ENCODE results near the gene CD7.
"Not testable (repeated sequence)": the region's sequence is repeated elsewhere in the genome, so short reads cannot be mapped to it uniquely, and the experiment has no call there.

The CD7 gene

DNA sequence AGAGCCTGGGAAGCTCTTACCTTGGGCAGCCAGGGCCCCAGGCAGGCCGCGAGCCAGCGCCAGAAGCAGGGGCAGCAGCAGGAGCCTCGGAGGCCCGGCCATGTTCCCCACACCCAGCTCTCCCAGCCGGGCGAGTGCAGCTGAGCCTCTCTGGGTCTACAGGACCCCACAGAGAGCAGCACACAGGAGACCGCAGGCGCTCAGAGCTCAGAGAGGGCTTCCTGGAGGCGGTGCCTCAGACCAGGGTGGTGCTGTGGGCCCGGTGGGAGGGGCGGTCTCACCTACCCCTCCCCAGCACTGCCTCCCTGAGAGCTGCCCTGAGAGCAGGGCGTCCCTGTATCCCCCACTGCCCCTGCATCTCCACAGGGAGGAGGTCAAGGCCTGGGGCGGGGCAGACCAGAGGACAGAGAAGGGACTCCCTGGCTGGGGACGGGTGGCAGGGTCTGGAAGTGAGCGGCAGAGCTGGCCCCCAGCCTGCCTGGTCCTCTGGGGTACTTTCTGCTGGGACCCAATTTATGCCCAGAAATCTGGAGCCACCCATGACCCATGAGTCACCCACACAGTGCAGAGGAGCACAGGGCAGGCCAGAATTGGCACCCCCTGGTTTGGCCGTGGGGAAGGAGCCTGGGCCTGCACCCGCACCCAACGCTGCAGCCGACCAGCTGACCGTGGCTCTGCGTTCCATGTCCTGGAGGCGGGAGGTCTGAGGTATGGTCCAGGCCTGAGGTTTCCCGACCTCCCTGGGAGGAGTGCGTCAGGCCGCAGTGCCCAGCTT, at the start of gene CD7:
TSS of gene CD7 (minus strand) at position 215 of the 775 bp plus-strand sequence. CDS start at position 102, 113 bp downstream.
- no peak for DNase-seq (ENCODE audit: low read depth in 1 of 2, low spot score in 1 of 2)
- in situ Hi-C loops (cut with HindIII; ENCODE audit: low pct_unique_long_range_greater_than_20kb, low sequenced_read_pairs) = no loop called here
- TF ChIP-seq JUND (IDR thresholded peaks at IDR 0.05; ENCODE audit: low read depth) = no peak

DNA sequence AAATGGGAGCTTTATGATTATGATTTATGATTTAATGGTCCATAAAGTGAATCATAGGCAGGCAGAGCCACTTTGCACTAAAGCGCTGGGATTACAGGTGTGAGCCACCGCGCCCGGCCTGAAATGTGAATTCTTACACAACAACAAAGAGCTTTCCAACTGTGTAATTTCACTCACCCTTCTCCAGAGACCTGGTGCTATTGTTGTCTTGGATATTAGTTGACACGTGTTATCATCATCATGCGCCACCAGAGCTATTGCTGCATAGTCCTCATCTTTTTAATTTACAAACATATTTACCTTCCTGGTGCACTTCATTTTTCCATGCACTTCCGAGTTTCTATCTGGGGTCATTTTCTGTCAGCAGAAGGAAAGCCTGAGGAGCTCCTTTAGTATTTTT, 49.3 kb upstream of the CD7 start:
- in situ Hi-C loops (cut with HindIII; ENCODE audit: low pct_unique_long_range_greater_than_20kb, low sequenced_read_pairs) = no loop called here
- DNase-seq (ENCODE audit: low read depth in 1 of 2, low spot score in 1 of 2) = no peak
- TF ChIP-seq JUND (IDR thresholded peaks at IDR 0.05; ENCODE audit: low read depth) = no peak

DNA sequence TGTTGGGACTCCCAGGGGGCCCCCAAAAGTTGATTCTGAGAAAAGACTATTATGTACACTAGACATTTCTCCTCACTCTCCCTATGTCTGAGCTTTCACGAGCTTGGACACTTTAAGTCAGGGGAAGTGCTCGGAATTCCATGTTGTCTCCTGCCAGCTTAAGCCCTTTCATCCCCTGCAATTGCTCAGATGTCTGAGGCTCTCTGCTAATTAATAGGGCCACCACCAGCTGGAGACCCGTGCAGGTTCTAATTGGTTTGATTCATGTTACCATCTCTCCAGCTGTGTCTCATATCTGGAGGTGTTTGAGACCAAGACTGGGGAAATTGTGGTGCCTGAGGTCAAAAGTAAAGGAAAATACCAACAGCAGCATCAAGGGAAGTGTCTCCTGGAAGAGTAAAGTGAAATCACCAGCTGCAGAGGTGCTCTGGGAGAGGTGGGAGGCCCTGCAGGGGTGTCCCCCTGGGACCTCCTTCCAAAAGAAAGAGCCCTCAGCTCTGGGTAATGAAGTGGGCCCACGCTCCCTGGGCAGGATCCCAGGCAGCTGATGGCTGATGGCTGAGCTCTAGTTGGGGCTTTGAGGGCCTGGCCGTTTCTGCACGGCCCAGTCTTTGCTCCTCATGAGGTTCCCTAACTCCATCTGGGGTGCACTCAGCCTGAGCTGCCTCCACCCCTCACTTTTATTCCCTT, 48.3 kb upstream of the CD7 start:
- DNase-seq (ENCODE audit: low read depth in 1 of 2, low spot score in 1 of 2) = no peak
- no peak for TF ChIP-seq JUND (IDR thresholded peaks at IDR 0.05; ENCODE audit: low read depth)
- in situ Hi-C loops (cut with HindIII; ENCODE audit: low pct_unique_long_range_greater_than_20kb, low sequenced_read_pairs) = no loop called here

DNA sequence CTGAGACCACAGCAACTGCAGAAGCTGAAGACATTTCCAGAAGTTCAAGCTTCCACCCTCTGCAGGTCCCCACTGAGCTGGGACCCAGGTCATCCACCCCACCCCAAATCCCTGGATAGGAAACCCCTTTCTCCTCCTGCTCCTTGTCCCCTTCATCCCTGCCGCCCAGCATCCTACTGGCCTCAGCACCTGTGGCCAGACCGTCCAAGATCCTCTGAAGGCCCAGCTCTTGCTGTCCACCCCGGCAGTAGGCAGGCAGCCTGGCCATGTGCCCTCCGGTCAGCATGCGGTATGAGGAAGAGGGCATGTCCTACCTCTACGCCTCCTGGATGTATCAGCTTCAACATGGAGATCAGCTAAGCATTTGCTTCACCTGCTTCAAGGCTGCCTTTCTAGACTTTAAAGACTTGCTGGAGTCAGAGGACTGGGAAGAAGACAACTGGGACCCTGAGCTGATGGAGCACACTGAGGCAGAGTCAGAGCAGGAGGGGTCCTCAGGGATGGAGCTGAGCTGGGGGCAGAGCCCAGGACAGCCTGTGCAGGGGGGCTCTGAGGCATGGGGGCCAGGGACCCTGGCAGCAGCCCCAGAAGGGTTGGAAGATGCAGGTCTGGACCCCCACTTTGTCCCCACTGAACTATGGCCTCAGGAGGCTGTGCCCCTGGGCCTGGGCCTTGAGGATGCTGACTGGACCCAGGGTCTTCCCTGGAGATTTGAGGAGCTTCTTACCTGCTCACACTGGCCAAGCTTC, 44.7 kb upstream of the CD7 start:
- no peak for DNase-seq (ENCODE audit: low read depth in 1 of 2, low spot score in 1 of 2)
- TF ChIP-seq JUND (IDR thresholded peaks at IDR 0.05; ENCODE audit: low read depth) = no peak
- in situ Hi-C loops (cut with HindIII; ENCODE audit: low pct_unique_long_range_greater_than_20kb, low sequenced_read_pairs) = no loop called here

DNA sequence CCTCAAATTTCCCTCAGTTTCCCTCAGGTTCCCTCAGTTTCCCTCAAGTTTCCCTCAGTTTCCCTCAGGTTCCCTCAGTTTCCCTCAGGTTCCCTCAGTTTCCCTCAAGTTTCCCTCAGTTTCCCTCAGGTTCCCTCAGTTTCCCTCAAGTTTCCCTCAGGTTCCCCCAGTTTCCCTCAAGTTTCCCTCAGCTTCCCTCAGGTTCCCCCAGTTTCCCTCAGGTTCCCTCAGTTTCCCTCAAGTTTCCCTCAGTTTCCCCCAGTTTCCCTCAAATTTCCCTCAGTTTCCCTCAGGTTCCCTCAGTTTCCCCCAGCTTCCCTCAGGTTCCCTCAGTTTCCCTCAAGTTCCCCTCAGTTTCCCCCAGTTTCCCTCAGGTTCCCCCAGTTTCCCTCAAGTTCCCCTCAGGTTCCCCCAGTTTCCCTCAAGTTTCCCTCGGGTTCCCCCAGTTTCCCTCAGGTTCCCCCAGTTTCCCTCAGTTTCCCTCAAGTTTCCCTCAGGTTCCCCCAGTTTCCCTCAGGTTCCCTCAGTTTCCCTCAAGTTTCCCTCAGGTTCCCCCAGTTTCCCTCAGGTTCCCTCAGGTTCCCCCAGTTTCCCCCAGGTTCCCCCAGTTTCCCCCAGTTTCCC, 42.2 kb upstream of the CD7 start:
- in situ Hi-C loops (cut with HindIII; ENCODE audit: low pct_unique_long_range_greater_than_20kb, low sequenced_read_pairs); DNase-seq (ENCODE audit: low read depth in 1 of 2, low spot score in 1 of 2): not testable (repeated sequence)

DNA sequence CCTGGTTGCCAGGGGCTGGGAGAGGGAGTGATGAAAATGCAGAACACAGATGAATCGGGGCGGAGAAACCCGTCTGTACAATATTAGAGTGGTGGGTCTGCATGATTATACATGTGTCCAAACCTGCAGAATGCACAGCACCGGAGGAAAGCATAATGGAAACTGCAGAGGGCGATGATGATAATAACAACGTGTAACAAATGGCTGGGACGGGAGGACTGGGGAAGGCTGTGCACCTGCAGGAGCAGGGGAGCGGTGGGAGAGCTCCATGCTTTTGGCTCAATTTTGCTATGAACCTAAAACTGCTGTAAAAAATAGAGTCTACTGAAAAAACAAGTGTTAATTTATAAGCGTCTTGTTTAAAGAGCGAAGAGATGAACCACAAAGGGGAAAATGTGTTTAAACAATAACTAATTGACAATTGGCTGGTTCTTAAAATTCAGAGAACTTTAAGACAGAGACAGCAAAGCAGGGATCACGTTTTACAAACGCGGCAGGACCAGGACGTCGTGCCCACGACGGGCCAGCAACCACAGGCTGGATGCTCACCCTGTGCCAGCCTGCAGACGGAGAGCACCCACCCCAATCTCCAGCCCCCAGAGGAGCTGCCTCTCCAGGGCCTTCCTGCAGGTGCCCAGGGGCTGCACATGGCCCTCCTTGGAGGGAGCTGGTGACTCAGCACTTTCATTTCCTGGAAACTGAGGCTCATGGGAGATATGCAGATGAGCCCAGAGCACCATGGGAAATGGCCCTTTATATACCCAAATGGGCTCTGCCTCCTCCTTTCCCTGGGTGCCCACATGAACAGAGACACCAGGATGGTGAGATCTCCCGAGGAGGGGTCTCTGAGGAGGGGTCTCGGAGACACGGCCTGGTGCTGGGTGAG, 41.3 kb upstream of the CD7 start, which contains the start of gene TEX19:
TSS of gene TEX19 (plus strand) at position 783 of the 886 bp plus-strand sequence. CDS start 2,904 bp downstream, outside the sequence.
- peak in 1 of 2 experiments; percentile 72 for DNase-seq (ENCODE audit: low read depth in 1 of 2, low spot score in 1 of 2)
- in situ Hi-C loops (cut with HindIII; ENCODE audit: low pct_unique_long_range_greater_than_20kb, low sequenced_read_pairs) = no loop called here
- no peak for TF ChIP-seq JUND (IDR thresholded peaks at IDR 0.05; ENCODE audit: low read depth)

DNA sequence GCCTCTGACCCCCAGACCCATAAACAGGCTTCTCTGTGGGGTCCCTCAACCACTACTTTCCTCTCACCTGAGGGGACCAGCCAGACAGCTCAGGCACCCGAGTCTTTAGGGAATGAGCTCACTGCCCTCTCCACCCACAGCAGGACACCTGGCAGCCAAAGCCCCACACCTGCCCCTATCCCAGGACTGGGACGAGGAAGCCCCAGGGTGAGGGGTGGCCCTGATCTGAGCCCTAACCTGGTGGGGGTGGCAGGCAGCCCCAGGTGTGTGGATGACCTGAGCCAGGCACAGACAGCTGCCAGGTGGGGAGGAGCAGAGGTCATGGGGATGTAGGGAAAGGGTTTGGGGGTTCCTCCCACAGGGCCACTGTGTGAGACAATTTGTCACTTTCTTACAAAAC, 40.0 kb upstream of the CD7 start:
- no peak for TF ChIP-seq JUND (IDR thresholded peaks at IDR 0.05; ENCODE audit: low read depth)
- DNase-seq (ENCODE audit: low read depth in 1 of 2, low spot score in 1 of 2) = no peak
- in situ Hi-C loops (cut with HindIII; ENCODE audit: low pct_unique_long_range_greater_than_20kb, low sequenced_read_pairs) = no loop called here

DNA sequence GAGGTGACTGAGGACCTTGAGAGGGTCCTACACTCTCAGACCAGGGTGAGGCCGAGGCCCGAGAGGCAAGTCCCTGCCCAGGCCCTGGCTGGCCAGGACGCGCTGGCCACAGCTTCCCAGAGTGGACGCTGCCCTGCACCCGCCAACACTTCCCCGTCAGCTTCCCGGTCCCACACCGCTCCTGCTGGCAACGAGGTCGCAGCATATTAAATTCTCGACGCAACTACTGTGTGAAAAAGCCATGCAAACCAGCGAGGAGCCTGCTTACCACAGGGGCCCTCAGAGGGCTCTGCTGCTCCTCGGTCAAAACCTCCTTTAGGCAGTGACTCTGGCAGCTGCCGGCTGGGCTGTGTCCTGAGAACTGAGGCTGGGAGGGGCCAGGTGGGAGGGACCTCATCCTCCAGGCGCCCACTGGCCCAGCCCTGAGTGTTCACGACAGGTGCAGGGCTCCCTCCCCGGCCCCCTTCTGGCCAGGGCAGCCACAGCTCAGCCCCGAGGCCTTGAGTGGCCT, 39.5 kb upstream of the CD7 start:
- in situ Hi-C loops (cut with HindIII; ENCODE audit: low pct_unique_long_range_greater_than_20kb, low sequenced_read_pairs) = no loop called here
- TF ChIP-seq JUND (IDR thresholded peaks at IDR 0.05; ENCODE audit: low read depth) = no peak
- DNase-seq (ENCODE audit: low read depth in 1 of 2, low spot score in 1 of 2) = peak in 1 of 2 experiments; percentile 71

DNA sequence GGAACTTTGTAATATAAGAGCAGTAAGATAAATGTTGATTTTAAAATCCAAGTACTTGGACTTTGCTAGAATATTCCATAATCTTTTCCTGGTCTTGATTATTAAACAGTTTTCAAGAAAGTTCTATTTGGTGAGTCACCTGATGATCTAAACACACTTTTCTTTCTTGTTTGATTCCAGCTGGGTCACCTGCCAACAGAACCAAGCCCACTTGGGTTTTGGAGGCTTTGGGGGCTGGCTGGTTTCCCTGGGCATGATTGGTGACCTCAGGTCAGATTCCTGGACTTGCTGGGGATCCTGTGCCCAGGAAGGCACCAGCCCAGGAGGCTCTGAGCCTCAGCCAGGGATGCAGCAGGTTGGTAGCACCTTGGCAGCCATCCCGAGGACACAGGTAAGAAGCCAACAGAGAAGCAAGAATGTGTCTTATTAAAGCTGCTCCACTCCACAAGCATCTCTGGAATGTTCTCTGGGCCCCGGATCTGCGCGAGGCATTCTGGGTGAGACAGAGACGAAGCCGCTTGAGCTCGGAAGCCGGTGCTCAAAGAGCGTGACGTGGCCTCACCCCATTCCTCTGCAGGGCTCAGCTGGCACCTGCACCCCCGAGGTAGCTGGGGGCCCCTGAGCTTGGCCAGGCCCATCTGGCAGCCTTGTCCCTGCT, 38.5 kb upstream of the CD7 start:
- DNase-seq (ENCODE audit: low read depth in 1 of 2, low spot score in 1 of 2) = peak; percentile 89 to 94
- TF ChIP-seq JUND (IDR thresholded peaks at IDR 0.05; ENCODE audit: low read depth) = no peak
- in situ Hi-C loops (cut with HindIII; ENCODE audit: low pct_unique_long_range_greater_than_20kb, low sequenced_read_pairs) = no loop called here

DNA sequence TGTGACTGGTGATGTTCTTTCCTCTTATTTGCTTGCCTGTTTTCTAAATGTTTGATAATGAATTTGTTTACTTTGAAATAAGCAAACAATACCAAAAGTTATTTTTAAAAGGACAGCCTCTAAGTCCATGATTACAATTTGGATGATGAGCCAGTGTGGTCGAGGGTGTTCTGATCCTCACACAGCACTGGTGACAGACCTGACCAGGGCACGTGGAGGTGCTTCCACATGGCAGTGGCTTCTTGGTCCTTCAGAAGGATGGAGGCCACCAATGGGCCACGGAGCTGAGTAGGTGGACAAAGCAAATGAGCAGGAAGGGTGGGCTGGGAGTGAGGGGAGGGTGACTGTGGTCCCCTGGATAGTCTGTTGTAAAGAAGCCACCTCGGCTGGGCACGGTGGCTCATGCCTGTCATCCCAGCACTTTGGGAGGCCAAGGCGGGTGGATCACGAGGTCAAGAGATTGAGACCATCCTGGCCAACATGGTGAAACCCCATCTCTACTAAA, 37.4 kb upstream of the CD7 start:
- no peak for TF ChIP-seq JUND (IDR thresholded peaks at IDR 0.05; ENCODE audit: low read depth)
- in situ Hi-C loops (cut with HindIII; ENCODE audit: low pct_unique_long_range_greater_than_20kb, low sequenced_read_pairs) = no loop called here

DNA sequence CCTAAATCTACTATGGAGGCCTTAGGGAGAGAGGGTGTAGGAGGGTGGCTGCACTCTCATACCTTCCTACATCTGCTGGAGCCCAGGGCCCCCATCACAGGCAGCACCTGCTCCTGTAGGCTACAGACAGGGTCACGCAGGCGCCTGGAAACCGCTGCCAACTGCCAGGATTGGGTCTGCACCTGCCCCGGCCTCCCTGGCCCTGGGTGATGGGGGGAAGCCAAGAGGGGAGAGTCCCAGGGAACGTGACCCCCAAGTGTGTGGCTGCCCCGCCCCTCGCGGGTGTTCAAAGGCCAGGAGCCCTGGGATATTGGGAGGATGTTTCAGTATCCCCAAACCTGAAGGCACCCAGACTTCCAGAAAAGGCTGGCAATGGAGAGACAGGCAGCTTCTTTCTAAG, 36.1 kb upstream of the CD7 start:
- DNase-seq (ENCODE audit: low read depth in 1 of 2, low spot score in 1 of 2) = no peak
- in situ Hi-C loops (cut with HindIII; ENCODE audit: low pct_unique_long_range_greater_than_20kb, low sequenced_read_pairs) = no loop called here
- no peak for TF ChIP-seq JUND (IDR thresholded peaks at IDR 0.05; ENCODE audit: low read depth)

More for the DNA sequence above, 37.4 kb upstream of the CD7 start:
- no peak for DNase-seq (ENCODE audit: low read depth in 1 of 2, low spot score in 1 of 2)
